ENCODE data around the gene MOB3A. TPM values are rescaled to one million over a fixed set of nuclear protein-coding genes. Genes with fewer than 3 reads are reported as not detected.

The MOB3A gene
- total and polyA plus RNA-seq, 2 of the 13 experiments (the other 11 are each of a cell fraction or from before 2014, with no cell fraction given): 3.5 to 17.8 TPM

DNA sequence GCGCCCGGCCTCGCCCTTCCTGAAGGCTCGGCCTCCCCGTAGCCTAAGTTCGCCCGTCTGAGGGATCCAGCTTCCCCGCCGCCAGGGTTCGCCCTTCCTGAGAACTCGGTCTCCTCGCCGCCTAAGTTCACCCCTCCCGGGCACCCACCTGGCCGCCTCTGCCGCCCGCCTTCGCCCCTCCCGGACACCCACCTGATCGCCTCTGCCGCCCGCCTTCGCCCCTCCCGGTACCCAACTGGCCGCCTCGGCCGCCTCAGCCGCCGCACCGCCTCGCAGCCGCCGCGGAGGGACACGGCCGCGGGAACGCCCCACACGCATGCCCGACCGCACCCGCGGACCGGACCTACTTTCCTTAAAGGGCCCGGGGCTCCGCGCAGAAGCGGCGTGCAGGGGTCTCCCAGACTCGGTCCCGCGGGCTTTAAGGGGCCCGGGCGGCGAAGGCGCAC lies at the start of gene MOB3A (continued):
- TF ChIP-seq ZNF10 (CRISPR knock-in tag; IDR thresholded peaks at IDR 0.05; ENCODE audit: borderline replicate concordance, low read depth) (no peak), ZNF75D (CRISPR knock-in tag; IDR thresholded peaks at IDR 0.05; ENCODE audit: borderline replicate concordance) (no peak), NFRKB (IDR thresholded peaks at IDR 0.05) (no peak), NR2C2 (CRISPR knock-in tag; IDR thresholded peaks at IDR 0.05; ENCODE audit: borderline replicate concordance) (peak; percentile 79), FIP1L1 (IDR thresholded peaks at IDR 0.05; ENCODE audit: borderline replicate concordance, insufficient read depth, low read depth, low read length) (no peak), SIN3A (IDR thresholded peaks at IDR 0.05; ENCODE audit: borderline replicate concordance, low read depth, low read length) (0 out of 2 replicates have a peak, but pooled peaks have one; percentile 9), ZHX2 (IDR thresholded peaks at IDR 0.05; ENCODE audit: low read depth) (peak; percentile 70; the same call in 1 of the 2 replicates), ZHX2 (CRISPR knock-in tag; IDR thresholded peaks at IDR 0.05; ENCODE audit: borderline replicate concordance) (no peak), ZFP41 (CRISPR knock-in tag; IDR thresholded peaks at IDR 0.05; ENCODE audit: borderline replicate concordance) (no peak), ZNF230 (CRISPR knock-in tag; IDR thresholded peaks at IDR 0.05) (no peak), ZNF335 (CRISPR knock-in tag; IDR thresholded peaks at IDR 0.05) (no peak), ZNF891 (CRISPR knock-in tag; IDR thresholded peaks at IDR 0.05) (no peak), ZNF383 (CRISPR knock-in tag; IDR thresholded peaks at IDR 0.05; ENCODE audit: borderline replicate concordance) (0 out of 2 replicates have a peak, but pooled peaks have one; percentile 54), ZNF644 (CRISPR knock-in tag; IDR thresholded peaks at IDR 0.05; ENCODE audit: low read depth) (no peak), ZC3H13 (CRISPR knock-in tag; IDR thresholded peaks at IDR 0.05) (peak; percentile 49; the same call in 1 of the 2 replicates), FOXK1 (CRISPR knock-in tag; IDR thresholded peaks at IDR 0.05; ENCODE audit: borderline replicate concordance, low read depth) (no peak), ZSCAN9 (CRISPR knock-in tag; IDR thresholded peaks at IDR 0.05; ENCODE audit: borderline replicate concordance) (0 out of 2 replicates have a peak, but pooled peaks have one; percentile 65), ZNF792 (CRISPR knock-in tag; IDR thresholded peaks at IDR 0.05) (peak; percentile 75)
- TF ChIP-seq, protein P1, sequence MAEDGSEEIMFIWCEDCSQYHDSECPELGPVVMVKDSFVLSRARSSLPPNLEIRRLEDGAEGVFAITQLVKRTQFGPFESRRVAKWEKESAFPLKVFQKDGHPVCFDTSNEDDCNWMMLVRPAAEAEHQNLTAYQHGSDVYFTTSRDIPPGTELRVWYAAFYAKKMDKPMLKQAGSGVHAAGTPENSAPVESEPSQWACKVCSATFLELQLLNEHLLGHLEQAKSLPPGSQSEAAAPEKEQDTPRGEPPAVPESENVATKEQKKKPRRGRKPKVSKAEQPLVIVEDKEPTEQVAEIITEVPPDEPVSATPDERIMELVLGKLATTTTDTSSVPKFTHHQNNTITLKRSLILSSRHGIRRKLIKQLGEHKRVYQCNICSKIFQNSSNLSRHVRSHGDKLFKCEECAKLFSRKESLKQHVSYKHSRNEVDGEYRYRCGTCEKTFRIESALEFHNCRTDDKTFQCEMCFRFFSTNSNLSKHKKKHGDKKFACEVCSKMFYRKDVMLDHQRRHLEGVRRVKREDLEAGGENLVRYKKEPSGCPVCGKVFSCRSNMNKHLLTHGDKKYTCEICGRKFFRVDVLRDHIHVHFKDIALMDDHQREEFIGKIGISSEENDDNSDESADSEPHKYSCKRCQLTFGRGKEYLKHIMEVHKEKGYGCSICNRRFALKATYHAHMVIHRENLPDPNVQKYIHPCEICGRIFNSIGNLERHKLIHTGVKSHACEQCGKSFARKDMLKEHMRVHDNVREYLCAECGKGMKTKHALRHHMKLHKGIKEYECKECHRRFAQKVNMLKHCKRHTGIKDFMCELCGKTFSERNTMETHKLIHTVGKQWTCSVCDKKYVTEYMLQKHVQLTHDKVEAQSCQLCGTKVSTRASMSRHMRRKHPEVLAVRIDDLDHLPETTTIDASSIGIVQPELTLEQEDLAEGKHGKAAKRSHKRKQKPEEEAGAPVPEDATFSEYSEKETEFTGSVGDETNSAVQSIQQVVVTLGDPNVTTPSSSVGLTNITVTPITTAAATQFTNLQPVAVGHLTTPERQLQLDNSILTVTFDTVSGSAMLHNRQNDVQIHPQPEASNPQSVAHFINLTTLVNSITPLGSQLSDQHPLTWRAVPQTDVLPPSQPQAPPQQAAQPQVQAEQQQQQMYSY (CRISPR knock-in tag; IDR thresholded peaks at IDR 0.05): no peak
- TF ChIP-seq, protein P2, sequence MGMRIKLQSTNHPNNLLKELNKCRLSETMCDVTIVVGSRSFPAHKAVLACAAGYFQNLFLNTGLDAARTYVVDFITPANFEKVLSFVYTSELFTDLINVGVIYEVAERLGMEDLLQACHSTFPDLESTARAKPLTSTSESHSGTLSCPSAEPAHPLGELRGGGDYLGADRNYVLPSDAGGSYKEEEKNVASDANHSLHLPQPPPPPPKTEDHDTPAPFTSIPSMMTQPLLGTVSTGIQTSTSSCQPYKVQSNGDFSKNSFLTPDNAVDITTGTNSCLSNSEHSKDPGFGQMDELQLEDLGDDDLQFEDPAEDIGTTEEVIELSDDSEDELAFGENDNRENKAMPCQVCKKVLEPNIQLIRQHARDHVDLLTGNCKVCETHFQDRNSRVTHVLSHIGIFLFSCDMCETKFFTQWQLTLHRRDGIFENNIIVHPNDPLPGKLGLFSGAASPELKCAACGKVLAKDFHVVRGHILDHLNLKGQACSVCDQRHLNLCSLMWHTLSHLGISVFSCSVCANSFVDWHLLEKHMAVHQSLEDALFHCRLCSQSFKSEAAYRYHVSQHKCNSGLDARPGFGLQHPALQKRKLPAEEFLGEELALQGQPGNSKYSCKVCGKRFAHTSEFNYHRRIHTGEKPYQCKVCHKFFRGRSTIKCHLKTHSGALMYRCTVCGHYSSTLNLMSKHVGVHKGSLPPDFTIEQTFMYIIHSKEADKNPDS (CRISPR knock-in tag; IDR thresholded peaks at IDR 0.05): no peak

Measured in HepG2 (cell line).